Gastroesophageal sphincter (tissue), 4 donors: Measurements from ENCODE around the gene MINDY1. TPM values are rescaled to one million over a fixed set of nuclear protein-coding genes. Genes with fewer than 3 reads are reported as not detected.

ENCODE experiments used
- ATAC-seq: fragments of 150-250 bp; one replicate; pipeline ENCODE4 v1.9.1; 2016; ENCODE audit warnings: mild to moderate bottlenecking, moderate library complexity
- H3K27ac ChIP-seq, 4 donors: fragments of 200-600 bp; sonication (generic) in 3 of 4; 1 replicate in 3 of 4; 2 replicates in 1 of 4; pipeline ENCODE4 v1.5.1; 2016 to 2019
- H3K27me3 ChIP-seq: fragments of 200-600 bp; sonication (generic); one replicate; pipeline ENCODE4 v1.5.1; 2019
- H3K36me3 ChIP-seq, 2 donors: fragments of 200-600 bp; sonication (generic); one replicate each; pipeline ENCODE4 v1.5.1; 2019; ENCODE audit warnings: control low read depth in 1 of 2
- H3K4me1 ChIP-seq, 3 donors: fragments of 200-600 bp; sonication (generic); 1 replicate in 2 of 3; 2 replicates in 1 of 3; pipeline ENCODE4 v1.5.1; 2016 to 2019; ENCODE audit warnings: control low read depth in 2 of 3
- H3K4me3 ChIP-seq, 2 donors: fragments of 200-600 bp; sonication (generic); one replicate each; pipeline ENCODE4 v1.5.1; 2019; ENCODE audit warnings: mild to moderate bottlenecking in 1 of 2, moderate library complexity in 1 of 2
- H3K9me3 ChIP-seq, 3 donors: fragments of 200-600 bp; sonication (generic); one replicate each; pipeline ENCODE4 v1.5.1; 2017 to 2019; ENCODE audit warnings: control low read depth in 2 of 3
- EP300 ChIP-seq: sonication (generic); formaldehyde crosslinking; IDR thresholded peaks from one replicate; pipeline ENCODE4 v1.6.1; 2017; ENCODE audit warnings: antibody characterized with exemption, mild to moderate bottlenecking
- POLR2A ChIP-seq, 2 donors: fragments of 450-650 bp; IDR thresholded peaks; one replicate each; pipeline ENCODE4 v1.6.1; 2017; ENCODE audit warnings: antibody characterized with exemption in 2 of 2, mild to moderate bottlenecking in 2 of 2, moderate library complexity in 1 of 2
- POLR2AphosphoS5 ChIP-seq: sonication (generic); formaldehyde crosslinking; IDR thresholded peaks from one replicate; pipeline ENCODE4 v1.6.1; 2017; ENCODE audit warnings: antibody characterized with exemption
- WGBS, 2 donors: methylation state at CpG; one replicate each; pipeline ENCODE4 v1.1.5; 2018; ENCODE audit warnings: low coverage in 1 of 2; 5-methylcytosine and 5-hydroxymethylcytosine counted together
- total RNA-seq, 4 donors: library from RNA; depleted of rRNA; stranded (reverse); fragments of >200 nt; gene quantifications; one replicate each; pipeline ENCODE4 v1.1.0, GENCODE V29; 2016
- TF ChIP-seq, protein P1 (sequence below), 4 experiments: fragments of 200-600 bp in 2 of 4; fragments of 450-650 bp in 2 of 4; sonication (generic) in 1 of 4; IDR thresholded peaks; one replicate each; pipeline ENCODE4 v1.5.1; 2017 to 2019; ENCODE audit warnings: antibody characterized with exemption in 4 of 4, mild to moderate bottlenecking in 2 of 4, moderate library complexity in 2 of 4

MINDY1 gene
- total RNA-seq, 4 donors from 2014 or later = 21.2 to 39.2 (median 33.2) TPM

DNA sequence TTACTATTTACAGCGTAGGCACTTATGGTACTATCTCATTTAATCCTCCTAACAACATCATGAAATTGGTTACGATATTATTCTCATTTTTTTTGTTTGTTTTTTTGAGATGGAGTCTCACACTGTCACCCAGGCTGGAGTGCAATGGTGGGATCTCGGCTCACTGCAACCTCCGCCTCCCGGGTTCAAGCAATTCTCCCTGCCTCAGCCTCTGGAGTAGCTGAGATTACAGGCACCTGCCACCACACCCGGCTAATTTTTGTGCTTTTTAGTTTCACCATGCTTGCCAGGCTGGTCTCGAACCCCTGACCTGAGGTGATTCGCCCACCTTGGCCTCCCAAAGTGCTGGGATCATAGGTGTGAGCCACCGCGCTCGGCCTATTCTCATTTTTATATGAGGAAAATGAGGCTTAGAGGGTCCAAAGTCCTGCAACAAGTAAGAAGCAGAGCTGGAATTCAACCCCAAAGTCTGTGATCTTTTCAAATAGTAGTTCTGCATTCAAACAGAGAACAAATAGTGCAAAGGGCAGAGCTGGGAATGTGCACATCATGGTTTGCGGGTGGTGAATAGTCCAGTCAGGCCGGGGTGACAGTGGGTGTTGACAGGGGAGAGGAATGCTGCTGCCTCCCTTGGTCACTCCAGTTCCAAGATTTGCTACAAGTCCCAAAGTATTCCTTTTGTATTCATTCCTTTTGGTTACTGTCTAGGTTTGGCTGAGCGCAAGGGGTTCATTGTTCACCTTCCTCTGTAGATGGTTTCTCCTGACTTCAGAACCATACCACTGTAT lies 6.2 kb upstream of the MINDY1 start:
- H3K9me3 ChIP-seq = no peaks in the 10 kb centered on the region
- H3K36me3 ChIP-seq = peaks cover 0 to 21% of the 10 kb centered on the region in 2 donors
- TF ChIP-seq EP300 = no peak
- no peak for TF ChIP-seq POLR2AphosphoS5
- TF ChIP-seq, protein P1, sequence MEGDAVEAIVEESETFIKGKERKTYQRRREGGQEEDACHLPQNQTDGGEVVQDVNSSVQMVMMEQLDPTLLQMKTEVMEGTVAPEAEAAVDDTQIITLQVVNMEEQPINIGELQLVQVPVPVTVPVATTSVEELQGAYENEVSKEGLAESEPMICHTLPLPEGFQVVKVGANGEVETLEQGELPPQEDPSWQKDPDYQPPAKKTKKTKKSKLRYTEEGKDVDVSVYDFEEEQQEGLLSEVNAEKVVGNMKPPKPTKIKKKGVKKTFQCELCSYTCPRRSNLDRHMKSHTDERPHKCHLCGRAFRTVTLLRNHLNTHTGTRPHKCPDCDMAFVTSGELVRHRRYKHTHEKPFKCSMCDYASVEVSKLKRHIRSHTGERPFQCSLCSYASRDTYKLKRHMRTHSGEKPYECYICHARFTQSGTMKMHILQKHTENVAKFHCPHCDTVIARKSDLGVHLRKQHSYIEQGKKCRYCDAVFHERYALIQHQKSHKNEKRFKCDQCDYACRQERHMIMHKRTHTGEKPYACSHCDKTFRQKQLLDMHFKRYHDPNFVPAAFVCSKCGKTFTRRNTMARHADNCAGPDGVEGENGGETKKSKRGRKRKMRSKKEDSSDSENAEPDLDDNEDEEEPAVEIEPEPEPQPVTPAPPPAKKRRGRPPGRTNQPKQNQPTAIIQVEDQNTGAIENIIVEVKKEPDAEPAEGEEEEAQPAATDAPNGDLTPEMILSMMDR (IDR thresholded peaks at IDR 0.05) = no peak
- TF ChIP-seq POLR2A (IDR thresholded peaks at IDR 0.05) = no peak
- ATAC-seq = no peak
- H3K27me3 ChIP-seq = no peaks in the 10 kb centered on the region
- H3K4me1 ChIP-seq = peaks cover 0 to 41% (median under 1%) of the 10 kb centered on the region in 3 donors
- H3K4me3 ChIP-seq = no peak overlapping the region
- peak overlapping the region in 1 of 4 donors; percentile 35 for H3K27ac ChIP-seq
- 84% methylated on average over 4 to 10 of the region's 14 CpGs for WGBS, 2 donors

DNA sequence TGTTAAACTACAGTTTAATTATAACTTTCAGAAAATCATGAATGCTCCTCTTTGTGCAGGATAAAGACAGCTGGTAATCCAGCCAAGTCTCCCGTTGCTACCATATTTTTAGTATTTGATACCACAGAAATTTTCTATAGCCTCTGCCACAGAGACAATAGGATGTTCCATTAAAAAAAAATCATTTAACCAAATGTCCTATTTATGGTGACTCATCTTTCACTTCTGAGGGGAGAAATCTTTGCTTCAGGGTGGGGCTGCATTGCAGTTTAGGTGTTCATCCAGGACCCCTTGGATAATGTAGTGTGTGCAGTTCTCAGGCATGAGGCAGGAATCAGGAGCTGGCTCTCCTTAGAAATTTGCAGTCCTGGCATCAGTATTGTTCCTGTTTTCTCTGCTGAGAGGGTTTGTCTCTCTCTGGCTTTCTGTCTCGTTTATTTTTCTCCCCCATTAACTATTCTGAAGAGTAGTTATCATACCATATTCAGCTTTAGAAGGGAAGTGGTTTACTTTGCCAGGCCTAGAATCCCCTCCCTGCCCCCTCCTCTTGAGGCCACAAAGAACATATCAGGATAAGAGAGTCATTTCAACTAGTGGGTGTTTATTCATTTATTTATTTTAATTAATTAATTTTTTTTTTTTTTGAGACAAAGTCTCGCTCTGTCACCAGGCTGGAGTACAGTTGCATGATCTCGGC lies 4.6 kb upstream of the MINDY1 start:
- Histone ChIP-seq H3K36me3 (peaks cover 0 to 16% of the 10 kb centered on the region in 2 donors), H3K9me3 (no peaks in the 10 kb centered on the region), H3K27ac (no peak overlapping the region), H3K4me1 (peaks cover 0 to 53% (median 11%) of the 10 kb centered on the region in 3 donors), H3K4me3 (no peak overlapping the region), H3K27me3 (no peaks in the 10 kb centered on the region)
- 38 to 61% methylated on average over 2 to 4 of the region's 4 CpGs for WGBS, 2 donors
- TF ChIP-seq POLR2A (IDR thresholded peaks at IDR 0.05) (no peak), POLR2AphosphoS5 (no peak), EP300 (no peak)
- TF ChIP-seq, protein P1 (IDR thresholded peaks at IDR 0.05) = no peak
- ATAC-seq = no peak

DNA sequence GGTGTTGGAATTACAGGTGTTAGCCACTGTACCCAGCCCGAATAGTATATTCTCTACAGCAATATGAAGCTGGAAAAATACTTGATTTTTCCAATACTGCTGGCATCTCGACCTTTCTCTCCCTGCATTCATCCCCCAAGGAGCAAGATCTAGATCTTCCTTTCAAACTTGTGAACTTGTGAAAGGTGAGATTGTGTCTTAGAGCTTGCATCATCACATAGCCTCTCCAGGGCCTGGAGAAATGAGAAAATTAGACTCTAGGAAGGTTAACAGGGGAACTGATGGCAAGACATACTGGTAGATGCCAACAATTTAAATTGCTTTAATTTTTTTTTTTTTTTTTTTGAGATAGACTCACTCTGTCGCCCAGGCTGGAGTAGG lies 3.6 kb upstream of the MINDY1 start:
- no peak overlapping the region for H3K4me3 ChIP-seq
- H3K27ac ChIP-seq = no peak overlapping the region
- H3K9me3 ChIP-seq = no peaks in the 10 kb centered on the region
- H3K27me3 ChIP-seq = no peaks in the 10 kb centered on the region
- TF ChIP-seq POLR2AphosphoS5 = no peak
- TF ChIP-seq POLR2A (IDR thresholded peaks at IDR 0.05) = no peak
- no peak for TF ChIP-seq EP300
- TF ChIP-seq, protein P1 (IDR thresholded peaks at IDR 0.05) = no peak
- H3K4me1 ChIP-seq = peaks cover 0 to 59% (median 13%) of the 10 kb centered on the region in 3 donors
- WGBS, 2 donors = 74 to 85% methylated on average over 2 to 3 of the region's 3 CpGs
- ATAC-seq = no peak
- peaks cover 0 to 16% of the 10 kb centered on the region in 2 donors for H3K36me3 ChIP-seq

DNA sequence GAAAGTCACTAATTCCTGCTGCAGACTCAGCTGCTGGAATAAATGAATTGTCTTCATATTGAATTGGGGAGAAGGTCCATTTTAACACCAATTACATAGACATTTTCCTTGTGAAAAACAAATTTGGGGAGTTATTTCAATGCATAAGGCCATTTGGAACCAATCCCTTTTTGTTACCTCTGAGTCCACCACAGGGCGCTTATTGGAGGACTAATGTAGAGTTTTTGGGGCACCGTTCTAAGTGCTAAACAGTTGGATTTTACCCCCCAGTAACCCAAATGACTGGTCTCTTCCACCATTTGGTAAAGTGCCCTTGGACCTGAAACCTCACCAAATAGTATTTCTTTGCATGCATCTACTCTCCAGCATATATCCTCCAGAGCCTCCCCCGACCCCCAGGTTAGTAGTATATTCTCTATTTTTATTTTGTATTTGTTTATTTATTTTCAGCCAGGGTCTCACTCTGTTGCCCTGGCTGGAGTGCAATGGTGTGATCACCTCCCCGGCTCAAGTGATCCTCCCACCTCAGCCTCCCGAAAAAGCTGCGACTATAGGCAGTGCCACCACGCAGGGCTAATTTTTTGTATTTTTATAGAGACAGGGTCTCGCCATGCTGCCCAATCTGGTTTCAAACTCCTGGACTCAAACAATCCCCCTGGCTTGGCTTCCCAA lies 3.1 kb upstream of the MINDY1 start:
- Histone ChIP-seq H3K9me3 (no peaks in the 10 kb centered on the region), H3K27me3 (no peaks in the 10 kb centered on the region), H3K4me3 (peak overlapping the region in 1 of 2 donors; percentile 78), H3K36me3 (peaks cover 0 to 14% of the 10 kb centered on the region in 2 donors), H3K4me1 (peaks cover 0 to 65% (median 18%) of the 10 kb centered on the region in 3 donors), H3K27ac (peak overlapping the region in 3 of 4 donors; percentile 87 to 89 (median 87))
- TF ChIP-seq, protein P1 (IDR thresholded peaks at IDR 0.05) = no peak
- TF ChIP-seq EP300 (no peak), POLR2AphosphoS5 (no peak), POLR2A (IDR thresholded peaks at IDR 0.05) (no peak)
- WGBS, 2 donors = 88 to 93% methylated on average over 2 to 8 of the region's 8 CpGs
- no peak for ATAC-seq
